OCI-LY7 (cell line): ENCODE measurements around the gene AAGAB. TPM values are rescaled to one million over a fixed set of nuclear protein-coding genes. Genes with fewer than 3 reads are reported as not detected.

Source experiments
- BruUV-seq: library from RNA; stranded (reverse); fragments of 400-500 nt; replicated peaks from 2 replicates; lab custom pipeline; 2021; lab: Mats Ljungman, UMichigan
- CTCF ChIA-PET: fragments of 300-600 bp; sonication (Branson Sonifier 250); formaldehyde crosslinking; loops from one replicate; lab custom pipeline; 2022; ENCODE audit warnings: antibody characterized with exemption; ENCODE audit not compliant: unreplicated experiment; lab: Charles Lee
- POLR2A ChIA-PET: fragments of 300-600 bp; sonication (Branson Sonifier 250); formaldehyde crosslinking; loops from one replicate; lab custom pipeline; 2022; ENCODE audit warnings: antibody characterized with exemption; lab: Charles Lee
- DNase-seq: peaks from one replicate; pipeline ENCODE4 v3.0.0-alpha.2; 2015; ENCODE audit warnings: low spot score
- H2AFZ ChIP-seq: fragments of 200-600 bp; sonication (generic), shearing (Covaris generic); 2 replicates; pipeline ENCODE4 v1.6.1; 2014; ENCODE audit warnings: mild to moderate bottlenecking, antibody characterized with exemption, low read length, moderate library complexity
- H3K27ac ChIP-seq: fragments of 200-600 bp; sonication (generic); 2 replicates; pipeline ENCODE4 v1.5.1; 2014; ENCODE audit warnings: mixed run types, low read depth, mild to moderate bottlenecking, moderate library complexity, low read length, inconsistent platforms; ENCODE audit not compliant: poor library complexity, severe bottlenecking
- H3K36me3 ChIP-seq: fragments of 200-600 bp; sonication (generic); 2 replicates; pipeline ENCODE4 v1.6.1; 2014; ENCODE audit warnings: mild to moderate bottlenecking, antibody characterized with exemption, low read length, moderate library complexity, mixed read lengths; ENCODE audit not compliant: insufficient read depth
- H3K4me1 ChIP-seq: fragments of 200-600 bp; sonication (generic); 2 replicates; pipeline ENCODE4 v1.5.1; 2014; ENCODE audit warnings: mild to moderate bottlenecking, low read length; ENCODE audit not compliant: insufficient read depth, poor library complexity, severe bottlenecking
- H3K4me2 ChIP-seq: fragments of 200-600 bp; sonication (generic); 2 replicates; pipeline ENCODE4 v1.6.1; 2014; ENCODE audit warnings: mild to moderate bottlenecking, low read length
- H3K4me3 ChIP-seq: fragments of 200-600 bp; sonication (generic); 2 replicates; pipeline ENCODE4 v1.5.1; 2014; ENCODE audit warnings: mild to moderate bottlenecking, low read depth, low read length; ENCODE audit not compliant: poor library complexity, severe bottlenecking
- H3K79me2 ChIP-seq: fragments of 200-600 bp; sonication (generic); 2 replicates; pipeline ENCODE4 v1.6.1; 2016; ENCODE audit warnings: low read depth, mild to moderate bottlenecking, low read length, moderate library complexity, mixed read lengths; ENCODE audit not compliant: insufficient read depth
- H3K9me2 ChIP-seq: fragments of 200-600 bp; sonication (generic); 2 replicates; pipeline ENCODE4 v1.6.1; 2016; ENCODE audit warnings: mild to moderate bottlenecking, low read length, mixed read lengths; ENCODE audit not compliant: insufficient read depth
- H3K9me3 ChIP-seq: fragments of 200-600 bp; sonication (generic); 2 replicates; pipeline ENCODE4 v1.6.1; 2014; ENCODE audit warnings: mild to moderate bottlenecking, mixed run types, low read length, mixed read lengths
- H4K20me1 ChIP-seq: fragments of 200-600 bp; sonication (generic); 2 replicates; pipeline ENCODE4 v1.6.1; 2014; ENCODE audit warnings: mild to moderate bottlenecking, antibody characterized with exemption, low read length, moderate library complexity, mixed read lengths; ENCODE audit not compliant: insufficient read depth
- EZH2phosphoT487 ChIP-seq: fragments of 200-600 bp; sonication (generic); IDR thresholded peaks from 2 replicates; pipeline ENCODE4 v1.6.1; 2018; ENCODE audit warnings: low read depth, borderline replicate concordance, mild to moderate bottlenecking, mixed run types, antibody characterized with exemption, low read length, moderate library complexity, mixed read lengths
- intact Hi-C: fragments of 100-400 bp; cut with micrococcal nuclease; formaldehyde crosslinking; loops from one replicate; pipeline ENCODE4 v1.10.0; 2022; ENCODE audit not compliant: unreplicated experiment
- total RNA-seq, 2 experiments: library from RNA; depleted of rRNA in 1 of 2; stranded (reverse); fragments of >200 nt in 1 of 2; shearing (Covaris generic) in 1 of 2; gene quantifications; 2 replicates each; pipeline ENCODE4 v1.2.3, GENCODE V29; 2014 to 2022
- TF ChIP-seq, protein P1 (sequence below): fragments of 200-600 bp; sonication (generic); conservative IDR thresholded peaks from 2 replicates; pipeline ENCODE4 v1.5.1; 2014; ENCODE audit warnings: mild to moderate bottlenecking, antibody characterized with exemption, low read length, moderate library complexity, mixed read lengths

The AAGAB gene
- total RNA-seq, 2 experiments from 2014 or later, result 31.0 to 39.9 TPM

GRCh38 chr15:67186688-67187087 lies 67.8 kb downstream of the AAGAB start:
- no peak overlapping the region for H3K4me2 ChIP-seq
- H3K9me3 ChIP-seq, result no peaks in the 10 kb centered on the region
- no TSS peak for BruUV-seq
- no peak overlapping the region for H3K4me3 ChIP-seq
- H3K27ac ChIP-seq, result no peak overlapping the region
- POLR2A ChIA-PET, result no interaction called here
- CTCF ChIA-PET, result no interaction called here
- no peaks in the 10 kb centered on the region for H4K20me1 ChIP-seq
- H3K4me1 ChIP-seq, result no peaks in the 10 kb centered on the region
- H2AFZ ChIP-seq, result no peak overlapping the region
- H3K36me3 ChIP-seq, result peaks cover 79% of the 10 kb centered on the region
- intact Hi-C loops, result no loop called here
- TF ChIP-seq EZH2phosphoT487, result no peak
- TF ChIP-seq, protein P1, sequence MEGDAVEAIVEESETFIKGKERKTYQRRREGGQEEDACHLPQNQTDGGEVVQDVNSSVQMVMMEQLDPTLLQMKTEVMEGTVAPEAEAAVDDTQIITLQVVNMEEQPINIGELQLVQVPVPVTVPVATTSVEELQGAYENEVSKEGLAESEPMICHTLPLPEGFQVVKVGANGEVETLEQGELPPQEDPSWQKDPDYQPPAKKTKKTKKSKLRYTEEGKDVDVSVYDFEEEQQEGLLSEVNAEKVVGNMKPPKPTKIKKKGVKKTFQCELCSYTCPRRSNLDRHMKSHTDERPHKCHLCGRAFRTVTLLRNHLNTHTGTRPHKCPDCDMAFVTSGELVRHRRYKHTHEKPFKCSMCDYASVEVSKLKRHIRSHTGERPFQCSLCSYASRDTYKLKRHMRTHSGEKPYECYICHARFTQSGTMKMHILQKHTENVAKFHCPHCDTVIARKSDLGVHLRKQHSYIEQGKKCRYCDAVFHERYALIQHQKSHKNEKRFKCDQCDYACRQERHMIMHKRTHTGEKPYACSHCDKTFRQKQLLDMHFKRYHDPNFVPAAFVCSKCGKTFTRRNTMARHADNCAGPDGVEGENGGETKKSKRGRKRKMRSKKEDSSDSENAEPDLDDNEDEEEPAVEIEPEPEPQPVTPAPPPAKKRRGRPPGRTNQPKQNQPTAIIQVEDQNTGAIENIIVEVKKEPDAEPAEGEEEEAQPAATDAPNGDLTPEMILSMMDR, result no peak
- no peak for DNase-seq
- no peaks in the 10 kb centered on the region for H3K79me2 ChIP-seq
- no peaks in the 10 kb centered on the region for H3K9me2 ChIP-seq

DNA sequence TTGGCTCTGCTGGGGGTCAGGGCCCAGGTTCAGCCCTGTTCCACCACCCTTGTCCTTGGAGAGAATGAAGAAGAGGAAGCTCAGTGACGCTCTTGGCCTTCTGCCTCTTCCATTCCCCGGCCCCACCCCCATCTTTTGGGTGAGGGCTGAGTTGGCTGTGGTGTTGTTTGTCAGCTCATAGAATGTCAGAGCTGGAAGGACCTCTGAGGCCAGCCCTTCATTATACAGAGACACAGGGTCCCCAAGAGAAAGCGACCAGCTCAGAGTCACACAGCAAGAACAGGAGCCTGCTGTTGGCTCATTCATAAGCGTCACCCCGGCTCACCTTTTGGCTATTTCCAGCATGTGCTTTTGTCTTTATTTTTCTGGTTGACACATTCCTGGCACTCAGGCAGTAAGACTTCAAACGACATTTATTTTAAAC lies 68.2 kb downstream of the AAGAB start:
- no peak overlapping the region for H2AFZ ChIP-seq

GRCh38 chr15:67185621-67186225 lies 68.7 kb downstream of the AAGAB start:
- no peak for TF ChIP-seq EZH2phosphoT487
- TF ChIP-seq, protein P1, result no peak
- ChIA-PET POLR2A (no interaction called here), CTCF (no interaction called here)
- no peaks in the 10 kb centered on the region for H3K4me1 ChIP-seq
- H3K4me3 ChIP-seq, result no peak overlapping the region
- no peaks in the 10 kb centered on the region for H4K20me1 ChIP-seq
- H3K36me3 ChIP-seq, result peaks cover 74% of the 10 kb centered on the region
- no peaks in the 10 kb centered on the region for H3K79me2 ChIP-seq
- no peak for DNase-seq
- no peaks in the 10 kb centered on the region for H3K9me3 ChIP-seq
- no peak overlapping the region for H2AFZ ChIP-seq
- H3K27ac ChIP-seq, result no peak overlapping the region
- no peak overlapping the region for H3K4me2 ChIP-seq
- no peaks in the 10 kb centered on the region for H3K9me2 ChIP-seq
- BruUV-seq, result no TSS peak
- intact Hi-C loops, result no loop called here

More for the DNA sequence above, 68.2 kb downstream of the AAGAB start:
- Histone ChIP-seq H3K79me2 (no peaks in the 10 kb centered on the region), H3K36me3 (peaks cover 75% of the 10 kb centered on the region), H3K4me3 (no peak overlapping the region), H3K4me1 (no peaks in the 10 kb centered on the region), H3K27ac (no peak overlapping the region), H3K9me2 (no peaks in the 10 kb centered on the region), H3K4me2 (no peak overlapping the region), H4K20me1 (no peaks in the 10 kb centered on the region), H3K9me3 (no peaks in the 10 kb centered on the region)
- CTCF ChIA-PET, result no interaction called here
- intact Hi-C loops, result no loop called here
- BruUV-seq, result no TSS peak
- POLR2A ChIA-PET, result no interaction called here
- DNase-seq, result no peak
- TF ChIP-seq, protein P1, result no peak
- TF ChIP-seq EZH2phosphoT487, result no peak
